ENCODE results near the gene PAX2.

PAX2 gene

GRCh38 chr10:100808876-100809275, 63.5 kb downstream of the PAX2 start:
- Histone ChIP-seq H3K4me3 (replicated peaks; ENCODE audit: insufficient read depth, low read length) (no peak overlapping the region), H3K27ac (replicated peaks) (no peak overlapping the region), H3K27me3 (ENCODE audit: insufficient read depth, poor library complexity, severe bottlenecking) (peaks cover 14% of the 10 kb centered on the region)
- DNase-seq (ENCODE audit: low read depth in 1 of 2, low spot score in 1 of 2), result no peak
- TF ChIP-seq CTCF (IDR thresholded peaks at IDR 0.05; ENCODE audit: insufficient read depth, low read length), result no peak
- no peak for TF ChIP-seq SPI1 (IDR thresholded peaks at IDR 0.05; ENCODE audit: borderline replicate concordance, low read depth)
- no peak for TF ChIP-seq REST (IDR thresholded peaks at IDR 0.05; ENCODE audit: insufficient replicate concordance, low read depth)
- TF ChIP-seq POLR2AphosphoS5 (IDR thresholded peaks at IDR 0.05; ENCODE audit: low read depth), result no peak

GRCh38 chr10:100810091-100810834, 64.9 kb downstream of the PAX2 start:
- peaks cover 17% of the 10 kb centered on the region for H3K27me3 ChIP-seq (ENCODE audit: insufficient read depth, poor library complexity, severe bottlenecking)
- DNase-seq (ENCODE audit: low read depth in 1 of 2, low spot score in 1 of 2), result no peak
- H3K27ac ChIP-seq (replicated peaks), result no peak overlapping the region
- TF ChIP-seq GABPA (IDR thresholded peaks at IDR 0.05; ENCODE audit: low read depth) (no peak), CTCF (IDR thresholded peaks at IDR 0.05; ENCODE audit: insufficient read depth, low read length) (no peak), REST (IDR thresholded peaks at IDR 0.05; ENCODE audit: insufficient replicate concordance, low read depth) (no peak), SPI1 (IDR thresholded peaks at IDR 0.05; ENCODE audit: borderline replicate concordance, low read depth) (no peak), POLR2AphosphoS5 (IDR thresholded peaks at IDR 0.05; ENCODE audit: low read depth) (no peak)
- H3K4me3 ChIP-seq (replicated peaks; ENCODE audit: insufficient read depth, low read length), result no peak overlapping the region

GRCh38 chr10:100810835-100811116, 65.4 kb downstream of the PAX2 start:
- H3K27me3 ChIP-seq (ENCODE audit: insufficient read depth, poor library complexity, severe bottlenecking), result peaks cover 19% of the 10 kb centered on the region
- no peak overlapping the region for H3K4me3 ChIP-seq (replicated peaks; ENCODE audit: insufficient read depth, low read length)
- H3K27ac ChIP-seq (replicated peaks), result no peak overlapping the region
- TF ChIP-seq REST (IDR thresholded peaks at IDR 0.05; ENCODE audit: insufficient replicate concordance, low read depth) (no peak), CTCF (IDR thresholded peaks at IDR 0.05; ENCODE audit: insufficient read depth, low read length) (no peak), POLR2AphosphoS5 (IDR thresholded peaks at IDR 0.05; ENCODE audit: low read depth) (no peak), GABPA (IDR thresholded peaks at IDR 0.05; ENCODE audit: low read depth) (no peak), SPI1 (IDR thresholded peaks at IDR 0.05; ENCODE audit: borderline replicate concordance, low read depth) (no peak)
- DNase-seq (ENCODE audit: low read depth in 1 of 2, low spot score in 1 of 2), result no peak
